H9 (cell line): ENCODE results near the gene FBXL13. TPM values are rescaled to one million over a fixed set of nuclear protein-coding genes. Genes with fewer than 3 reads are reported as not detected.

Experiments
- DNase-seq: peaks from one replicate; pipeline ENCODE4 v3.0.0-alpha.2; 2017
- H2AFZ ChIP-seq: one replicate; pipeline ENCODE4 v1.6.1; 2013; ENCODE audit warnings: mild to moderate bottlenecking, low read length, control low read depth, moderate library complexity
- H2AK5ac ChIP-seq: 2 replicates; pipeline ENCODE4 v1.6.1; 2013; ENCODE audit warnings: low read length, control low read depth, mixed read lengths; ENCODE audit not compliant: insufficient read length
- H2BK120ac ChIP-seq: one replicate; pipeline ENCODE4 v1.6.1; 2013; ENCODE audit warnings: low read depth, mild to moderate bottlenecking, low read length, control low read depth, inconsistent platforms; ENCODE audit not compliant: poor library complexity, severe bottlenecking
- H2BK12ac ChIP-seq: 2 replicates; pipeline ENCODE4 v1.6.1; 2013; ENCODE audit warnings: low read length, control low read depth, mixed read lengths, low read depth; ENCODE audit not compliant: insufficient read length
- H2BK15ac ChIP-seq: 2 replicates; pipeline ENCODE4 v1.6.1; 2013; ENCODE audit warnings: low read depth, low read length, control low read depth
- H2BK20ac ChIP-seq: one replicate; pipeline ENCODE4 v1.6.1; 2013; ENCODE audit warnings: low read depth, mild to moderate bottlenecking, low read length, control low read depth, inconsistent platforms; ENCODE audit not compliant: poor library complexity, severe bottlenecking
- H2BK5ac ChIP-seq: 2 replicates; pipeline ENCODE4 v1.6.1; 2013; ENCODE audit warnings: low read length, control low read depth, mixed read lengths; ENCODE audit not compliant: insufficient read length
- H3K14ac ChIP-seq: 2 replicates; pipeline ENCODE4 v1.6.1; 2013; ENCODE audit warnings: low read length, control low read depth; ENCODE audit not compliant: insufficient read depth
- H3K18ac ChIP-seq: 2 replicates; pipeline ENCODE4 v1.6.1; 2013; ENCODE audit warnings: low read depth, mild to moderate bottlenecking, mixed read lengths, low read length, control low read depth; ENCODE audit not compliant: insufficient read length
- H3K23ac ChIP-seq: 2 replicates; pipeline ENCODE4 v1.6.1; 2013; ENCODE audit warnings: low read length, control low read depth, mixed read lengths, low read depth; ENCODE audit not compliant: insufficient read length
- H3K23me2 ChIP-seq: 2 replicates; pipeline ENCODE4 v1.6.1; 2013; ENCODE audit warnings: low read depth, mild to moderate bottlenecking, mixed read lengths, low read length, control low read depth; ENCODE audit not compliant: insufficient read length, poor library complexity, severe bottlenecking
- H3K27ac ChIP-seq: 2 replicates; pipeline ENCODE4 v1.5.1; 2013; ENCODE audit warnings: low read length, control low read depth, mixed read lengths, low read depth; ENCODE audit not compliant: insufficient read length
- H3K27me3 ChIP-seq: 2 replicates; pipeline ENCODE4 v1.6.1; 2013; ENCODE audit warnings: low read length, control low read depth, inconsistent platforms; ENCODE audit not compliant: insufficient read depth
- H3K4ac ChIP-seq: 2 replicates; pipeline ENCODE4 v1.6.1; 2013; ENCODE audit warnings: low read depth, mild to moderate bottlenecking, control low read depth, inconsistent platforms, low read length, moderate library complexity
- H3K4me1 ChIP-seq: 2 replicates; pipeline ENCODE4 v1.6.1; 2013; ENCODE audit warnings: low read length, control low read depth, inconsistent platforms; ENCODE audit not compliant: insufficient read depth
- H3K4me2 ChIP-seq: 2 replicates; pipeline ENCODE4 v1.6.1; 2013; ENCODE audit warnings: low read length, control low read depth, mixed read lengths; ENCODE audit not compliant: insufficient read length, insufficient read depth
- H3K56ac ChIP-seq: 2 replicates; pipeline ENCODE4 v1.6.1; 2013; ENCODE audit warnings: low read depth, mild to moderate bottlenecking, mixed read lengths, low read length, control low read depth; ENCODE audit not compliant: insufficient read length
- H3K79me1 ChIP-seq: 2 replicates; pipeline ENCODE4 v1.6.1; 2013; ENCODE audit warnings: low read depth, mild to moderate bottlenecking, moderate library complexity, low read length, control low read depth, inconsistent platforms; ENCODE audit not compliant: insufficient read depth, poor library complexity, severe bottlenecking
- H3K79me2 ChIP-seq: 2 replicates; pipeline ENCODE4 v1.6.1; 2013; ENCODE audit warnings: low read length, control low read depth, inconsistent platforms; ENCODE audit not compliant: insufficient read depth
- H3K9ac ChIP-seq: 2 replicates; pipeline ENCODE4 v1.6.1; 2013; ENCODE audit warnings: low read length, control low read depth, mixed read lengths; ENCODE audit not compliant: insufficient read length; ENCODE audit errors: extremely low read depth
- H3K9me3 ChIP-seq: one replicate; pipeline ENCODE4 v1.6.1; 2013; ENCODE audit warnings: low read depth, low read length, inconsistent platforms; ENCODE audit not compliant: control insufficient read depth
- H3T11ph ChIP-seq: one replicate; pipeline ENCODE4 v1.6.1; 2013; ENCODE audit warnings: mild to moderate bottlenecking, low read length, control low read depth, inconsistent platforms
- H4K20me1 ChIP-seq: one replicate; pipeline ENCODE4 v1.6.1; 2013; ENCODE audit not compliant: control insufficient read depth, insufficient read length, insufficient read depth
- H4K5ac ChIP-seq: 2 replicates; pipeline ENCODE4 v1.6.1; 2013; ENCODE audit warnings: low read depth, mild to moderate bottlenecking, mixed read lengths, low read length, control low read depth; ENCODE audit not compliant: insufficient read length
- H4K8ac ChIP-seq: replicated peaks from 2 replicates; pipeline ENCODE4 v1.6.1; 2013; ENCODE audit warnings: low read length, control low read depth, mixed read lengths, low read depth; ENCODE audit not compliant: insufficient read length
- H4K91ac ChIP-seq: 2 replicates; pipeline ENCODE4 v1.6.1; 2013; ENCODE audit warnings: low read depth, mild to moderate bottlenecking, moderate library complexity, mixed read lengths, low read length, control low read depth; ENCODE audit not compliant: insufficient read length
- H3K27ac Mint-ChIP-seq, 3 experiments: 2 replicates in 2 of 3; 3 replicates in 1 of 3; pipeline ENCODE4 v1.8.0; 2020 to 2021; ENCODE audit warnings: mixed read lengths in 3 of 3, mild to moderate bottlenecking in 1 of 3, moderate library complexity in 1 of 3
- H3K27me3 Mint-ChIP-seq: 2 replicates; pipeline ENCODE4 v1.8.0; 2021; ENCODE audit warnings: low read depth, mild to moderate bottlenecking, moderate library complexity, mixed read lengths
- H3K36me3 Mint-ChIP-seq, 3 experiments: 2 replicates in 2 of 3; 3 replicates in 1 of 3; pipeline ENCODE4 v1.8.0; 2020 to 2021; ENCODE audit warnings: low read depth in 3 of 3, mixed read lengths in 3 of 3; ENCODE audit not compliant: insufficient read depth in 1 of 3
- H3K4me1 Mint-ChIP-seq, 2 experiments: 2 replicates each; pipeline ENCODE4 v1.8.0; 2020; ENCODE audit warnings: mixed read lengths in 2 of 2
- H3K4me3 Mint-ChIP-seq, 2 experiments: 2 replicates in 1 of 2; 3 replicates in 1 of 2; pipeline ENCODE4 v1.8.0; 2020 to 2021; ENCODE audit warnings: mild to moderate bottlenecking in 2 of 2, mixed read lengths in 2 of 2, moderate library complexity in 1 of 2
- H3K9me3 Mint-ChIP-seq, 2 experiments: 2 replicates in 1 of 2; 3 replicates in 1 of 2; pipeline ENCODE4 v1.8.0; 2020; ENCODE audit warnings: mild to moderate bottlenecking in 2 of 2, mixed read lengths in 2 of 2, moderate library complexity in 1 of 2
- WGBS: extraction: QIAGEN DNeasy Blood & Tissue Kit; methylation state at CpG from one replicate; pipeline ENCODE4 v1.1.7; 2013; ENCODE audit warnings: missing lambda C conversion rate, low lambda C conversion rate, mixed read lengths; ENCODE audit not compliant: insufficient read length; ENCODE audit errors: extremely low coverage; 5-methylcytosine and 5-hydroxymethylcytosine counted together
- total RNA-seq: library from RNA; stranded (reverse); gene quantifications from 2 replicates; pipeline ENCODE4 v1.2.1, GENCODE V29; 2021
- TF ChIP-seq, protein P1 (sequence below): fragments of 200-600 bp; sonication (generic); conservative IDR thresholded peaks from 3 replicates; pipeline ENCODE4 v1.8.0; 2021; ENCODE audit warnings: antibody characterized with exemption, mild to moderate bottlenecking

Gene FBXL13
- total RNA-seq, 1 experiment from 2014 or later, result 4.4 TPM

DNA sequence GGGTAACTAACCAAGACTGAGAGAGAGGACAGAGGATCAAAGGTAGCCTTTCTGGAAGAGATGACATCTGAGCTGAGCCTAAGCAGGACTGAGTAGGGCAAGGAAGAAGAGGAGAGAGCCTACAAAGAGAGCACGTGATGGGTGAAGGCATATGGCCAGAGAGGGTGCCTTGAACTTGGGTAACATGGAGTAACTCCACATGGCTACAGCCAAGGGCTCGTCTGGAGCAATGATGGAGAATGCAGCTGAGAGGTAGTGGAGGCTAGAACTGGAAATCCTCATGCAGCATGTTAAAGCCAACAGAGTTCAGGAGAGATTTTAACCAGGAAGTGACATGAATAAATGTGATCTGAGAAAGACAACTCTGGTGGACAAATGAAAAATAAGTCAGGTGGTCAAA is 84.0 kb downstream of the FBXL13 start:
- no peak overlapping the region for H3K4me2 ChIP-seq
- no peak overlapping the region for H2BK15ac ChIP-seq
- H4K8ac ChIP-seq, result no peak overlapping the region
- no peak overlapping the region for H4K5ac ChIP-seq
- TF ChIP-seq, protein P1, sequence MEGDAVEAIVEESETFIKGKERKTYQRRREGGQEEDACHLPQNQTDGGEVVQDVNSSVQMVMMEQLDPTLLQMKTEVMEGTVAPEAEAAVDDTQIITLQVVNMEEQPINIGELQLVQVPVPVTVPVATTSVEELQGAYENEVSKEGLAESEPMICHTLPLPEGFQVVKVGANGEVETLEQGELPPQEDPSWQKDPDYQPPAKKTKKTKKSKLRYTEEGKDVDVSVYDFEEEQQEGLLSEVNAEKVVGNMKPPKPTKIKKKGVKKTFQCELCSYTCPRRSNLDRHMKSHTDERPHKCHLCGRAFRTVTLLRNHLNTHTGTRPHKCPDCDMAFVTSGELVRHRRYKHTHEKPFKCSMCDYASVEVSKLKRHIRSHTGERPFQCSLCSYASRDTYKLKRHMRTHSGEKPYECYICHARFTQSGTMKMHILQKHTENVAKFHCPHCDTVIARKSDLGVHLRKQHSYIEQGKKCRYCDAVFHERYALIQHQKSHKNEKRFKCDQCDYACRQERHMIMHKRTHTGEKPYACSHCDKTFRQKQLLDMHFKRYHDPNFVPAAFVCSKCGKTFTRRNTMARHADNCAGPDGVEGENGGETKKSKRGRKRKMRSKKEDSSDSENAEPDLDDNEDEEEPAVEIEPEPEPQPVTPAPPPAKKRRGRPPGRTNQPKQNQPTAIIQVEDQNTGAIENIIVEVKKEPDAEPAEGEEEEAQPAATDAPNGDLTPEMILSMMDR, result no peak
- no peaks in the 10 kb centered on the region for H4K20me1 ChIP-seq
- Mint-ChIP-seq H3K27me3 (no peaks in the 10 kb centered on the region), H3K4me3 (no peak overlapping the region), H3K9me3 (no peaks in the 10 kb centered on the region), H3K36me3 (no peaks in the 10 kb centered on the region), H3K27ac (no peak overlapping the region), H3K4me1 (no peaks in the 10 kb centered on the region)
- DNase-seq, result no peak
- H2BK12ac ChIP-seq, result no peak overlapping the region
- H3K9ac ChIP-seq, result no peak overlapping the region
- no peak overlapping the region for H3K4ac ChIP-seq
- H3K79me1 ChIP-seq, result no peaks in the 10 kb centered on the region
- no peak overlapping the region for H2AK5ac ChIP-seq
- H3T11ph ChIP-seq, result no peak overlapping the region
- H3K27ac ChIP-seq, result no peak overlapping the region
- no peak overlapping the region for H3K23ac ChIP-seq
- H3K23me2 ChIP-seq, result no peaks in the 10 kb centered on the region
- no peaks in the 10 kb centered on the region for H3K9me3 ChIP-seq
- H3K27me3 ChIP-seq, result no peaks in the 10 kb centered on the region; the same call in 1 of the 2 replicates
- H2BK120ac ChIP-seq, result no peak overlapping the region
- no peak overlapping the region for H3K18ac ChIP-seq
- no peaks in the 10 kb centered on the region for H3K79me2 ChIP-seq
- H2BK20ac ChIP-seq, result no peak overlapping the region
- WGBS, result no CpG with 5 or more reads among the region's 2 CpGs
- no peak overlapping the region for H4K91ac ChIP-seq
- no peak overlapping the region for H2AFZ ChIP-seq
- H3K14ac ChIP-seq, result no peak overlapping the region
- no peak overlapping the region for H3K56ac ChIP-seq
- H2BK5ac ChIP-seq, result no peak overlapping the region
- no peaks in the 10 kb centered on the region for H3K4me1 ChIP-seq
